Smooth muscle cell (in vitro differentiated cells): ENCODE measurements around the gene NCF2. TPM values are rescaled to one million over a fixed set of nuclear protein-coding genes. Genes with fewer than 3 reads are reported as not detected.

Experiments
- DNase-seq: peaks from one replicate; lab custom pipeline; 2025; ENCODE audit not compliant: unreplicated experiment; lab: John Stamatoyannopoulos, UW
- H2AFZ ChIP-seq: fragments of 200-600 bp; sonication (generic); 2 replicates; pipeline ENCODE4 v1.6.0; 2016; ENCODE audit warnings: antibody characterized with exemption, low read depth, mild to moderate bottlenecking
- H3F3A ChIP-seq: fragments of 200-600 bp; sonication (generic); 2 replicates; pipeline ENCODE4 v1.6.0; 2017; ENCODE audit warnings: antibody characterized with exemption, low read depth
- H3K27ac ChIP-seq: fragments of 200-600 bp; sonication (generic); 2 replicates; pipeline ENCODE4 v1.5.1; 2016; ENCODE audit warnings: low read depth, mild to moderate bottlenecking
- H3K27me3 ChIP-seq: fragments of 200-600 bp; sonication (generic); 2 replicates; pipeline ENCODE4 v1.6.1; 2016; ENCODE audit warnings: low read depth, mild to moderate bottlenecking
- H3K36me3 ChIP-seq: fragments of 200-600 bp; sonication (generic); 2 replicates; pipeline ENCODE4 v1.5.1; 2016; ENCODE audit warnings: low read depth
- H3K4me1 ChIP-seq: fragments of 200-600 bp; sonication (generic); 2 replicates; pipeline ENCODE4 v1.5.1; 2016; ENCODE audit warnings: low read depth
- H3K4me2 ChIP-seq: fragments of 200-600 bp; sonication (generic); 2 replicates; pipeline ENCODE4 v1.6.0; 2016; ENCODE audit warnings: mild to moderate bottlenecking
- H3K4me3 ChIP-seq: fragments of 200-600 bp; sonication (generic); 2 replicates; pipeline ENCODE4 v1.5.1; 2016; ENCODE audit warnings: mild to moderate bottlenecking
- H3K79me2 ChIP-seq: fragments of 200-600 bp; sonication (generic); 2 replicates; pipeline ENCODE4 v1.6.0; 2016; ENCODE audit warnings: low read depth, mild to moderate bottlenecking
- H3K9ac ChIP-seq: fragments of 200-600 bp; sonication (generic); 2 replicates; pipeline ENCODE4 v1.6.0; 2016; ENCODE audit warnings: low read depth
- H3K9me3 ChIP-seq: fragments of 200-600 bp; sonication (generic); replicated peaks from 2 replicates; pipeline ENCODE4 v1.5.1; 2016; ENCODE audit warnings: low read depth
- H4K20me1 ChIP-seq: fragments of 200-600 bp; sonication (generic); 2 replicates; pipeline ENCODE4 v1.6.0; 2016; ENCODE audit warnings: low read depth
- CTCF ChIP-seq: fragments of 200-600 bp; sonication (generic); IDR thresholded peaks from 2 replicates; pipeline ENCODE4 v1.5.1; 2017; ENCODE audit warnings: borderline replicate concordance, mild to moderate bottlenecking, antibody characterized with exemption; ENCODE audit not compliant: insufficient read depth, poor library complexity, severe bottlenecking
- WGBS: methylation state at CpG from one replicate; pipeline ENCODE4 v1.1.7; 2016; ENCODE audit warnings: low lambda C conversion rate; 5-methylcytosine and 5-hydroxymethylcytosine counted together
- polyA plus RNA-seq: library from polyadenylated mRNA; unstranded; fragments of >200 nt; fragmentation: Nextera tagmentation; extraction: Ambion mirVana; gene quantifications from 2 replicates; pipeline ENCODE4 v1.2.1, GENCODE V29; 2016
- total RNA-seq: library from RNA; depleted of rRNA; stranded (reverse); fragments of >200 nt; gene quantifications from 2 replicates; pipeline ENCODE4 v1.2.3, GENCODE V29; 2014

Gene NCF2
- total and polyA plus RNA-seq, 2 experiments from 2014 or later = 0.65 to 1.7 TPM

- Histone ChIP-seq H3K4me1 (no peaks in the 10 kb centered on the region), H3K36me3 (no peaks in the 10 kb centered on the region), H3F3A (peaks cover 13% of the 10 kb centered on the region), H3K4me3 (no peak overlapping the region), H3K27me3 (no peaks in the 10 kb centered on the region), H3K79me2 (no peaks in the 10 kb centered on the region), H3K4me2 (no peak overlapping the region), H2AFZ (no peak overlapping the region), H3K9me3 (no peaks in the 10 kb centered on the region), H4K20me1 (peaks cover 30% of the 10 kb centered on the region), H3K27ac (no peak overlapping the region), H3K9ac (no peak overlapping the region)
- DNase-seq = no peak
- WGBS = 69% methylated on average over 10 of the region's 10 CpGs
- TF ChIP-seq CTCF = peak; percentile 49
Measured at GRCh38 chr1:183622884-183623785, 32.9 kb upstream of the NCF2 start.

- no peak for TF ChIP-seq CTCF
- no peak for DNase-seq
Measured at GRCh38 chr1:183622013-183622412, 31.8 kb upstream of the NCF2 start.

GRCh38 chr1:183620311-183620710 lies 30.1 kb upstream of the NCF2 start:
- Histone ChIP-seq H3K9ac (no peak overlapping the region), H3K27me3 (no peaks in the 10 kb centered on the region), H3K4me2 (no peak overlapping the region), H3F3A (peaks cover 2% of the 10 kb centered on the region), H3K4me3 (no peak overlapping the region), H3K27ac (no peak overlapping the region), H3K9me3 (no peaks in the 10 kb centered on the region), H3K79me2 (no peaks in the 10 kb centered on the region), H4K20me1 (peaks cover 6% of the 10 kb centered on the region), H2AFZ (no peak overlapping the region), H3K4me1 (no peaks in the 10 kb centered on the region), H3K36me3 (no peaks in the 10 kb centered on the region)
- no peak for DNase-seq
- WGBS = 66% methylated on average over 2 of the region's 2 CpGs
- no peak for TF ChIP-seq CTCF

More at GRCh38 chr1:183622013-183622412, 31.8 kb upstream of the NCF2 start:
- Histone ChIP-seq H3K27me3 (no peaks in the 10 kb centered on the region), H3K4me2 (no peak overlapping the region), H3K27ac (no peak overlapping the region), H2AFZ (no peak overlapping the region), H4K20me1 (peaks cover 21% of the 10 kb centered on the region), H3K4me3 (no peak overlapping the region), H3K4me1 (no peaks in the 10 kb centered on the region), H3K79me2 (no peaks in the 10 kb centered on the region), H3K9me3 (no peaks in the 10 kb centered on the region), H3K36me3 (no peaks in the 10 kb centered on the region), H3K9ac (no peak overlapping the region), H3F3A (peaks cover 13% of the 10 kb centered on the region)
- WGBS = 81% methylated on average over 1 of the region's 1 CpG
